Mammary epithelial cell (primary cell): ENCODE results near the gene STXBP1.

Experiments
- CTCF ChIP-seq, 2 donors: IDR thresholded peaks in 1 of 2; conservative IDR thresholded peaks in 1 of 2; 2 replicates each; pipeline ENCODE4 v1.5.1; 2011 to 2012; ENCODE audit warnings: inconsistent platforms in 2 of 2, low read length in 2 of 2, mild to moderate bottlenecking in 2 of 2, control low read depth in 1 of 2, low read depth in 1 of 2; ENCODE audit not compliant: insufficient read depth in 1 of 2; ENCODE audit errors: extremely low read depth in 1 of 2
- EZH2 ChIP-seq: IDR thresholded peaks from 2 replicates; pipeline ENCODE4 v1.6.1; 2012; ENCODE audit warnings: low read length, inconsistent platforms, borderline replicate concordance

- no peak for TF ChIP-seq CTCF (conservative IDR thresholded peaks at IDR 0.05 in 1 of 2, IDR thresholded peaks at IDR 0.05 in 1 of 2; ENCODE audit: extremely low read depth in 1 of 2, insufficient read depth in 1 of 2, low read depth in 1 of 2, low read length in 2 of 2)
- no peak for TF ChIP-seq EZH2
These were observed 49.0 kb downstream of the STXBP1 start for GRCh38 chr9:127660886-127661741.
